GM18526 (cell line): ENCODE measurements around the gene COQ8B.

ENCODE experiments used
- POLR2A ChIP-seq: IDR thresholded peaks from 3 replicates; pipeline ENCODE4 v1.6.1; 2011; ENCODE audit not compliant: insufficient read length; ENCODE audit errors: extremely low read depth

The COQ8B gene

GRCh38 chr19:40671404-40671803, 45.3 kb downstream of the COQ8B start:
- no peak for TF ChIP-seq POLR2A

GRCh38 chr19:40668991-40669614, 47.6 kb downstream of the COQ8B start:
- no peak for TF ChIP-seq POLR2A

- TF ChIP-seq POLR2A, result no peak
Observed at GRCh38 chr19:40667602-40668001, 49.1 kb downstream of the COQ8B start.

GRCh38 chr19:40666803-40667438, 49.8 kb downstream of the COQ8B start:
- TF ChIP-seq POLR2A, result no peak

GRCh38 chr19:40663695-40664692, 52.7 kb downstream of the COQ8B start:
- TF ChIP-seq POLR2A, result no peak

GRCh38 chr19:40662925-40663694, 53.6 kb downstream of the COQ8B start:
- no peak for TF ChIP-seq POLR2A

- no peak for TF ChIP-seq POLR2A
Observed at GRCh38 chr19:40661616-40662015, 55.1 kb downstream of the COQ8B start.

- TF ChIP-seq POLR2A, result no peak
Observed at GRCh38 chr19:40659566-40659965, 57.1 kb downstream of the COQ8B start.

- no peak for TF ChIP-seq POLR2A
Observed at GRCh38 chr19:40659116-40659515, 57.6 kb downstream of the COQ8B start.

- no peak for TF ChIP-seq POLR2A
Observed at GRCh38 chr19:40658031-40658430, 58.7 kb downstream of the COQ8B start.

- TF ChIP-seq POLR2A, result no peak
Observed at GRCh38 chr19:40650749-40651305, 65.9 kb downstream of the COQ8B start.

GRCh38 chr19:40646743-40647254, 69.9 kb downstream of the COQ8B start:
- TF ChIP-seq POLR2A, result no peak

GRCh38 chr19:40642757-40643305, 73.9 kb downstream of the COQ8B start:
- TF ChIP-seq POLR2A, result no peak

- no peak for TF ChIP-seq POLR2A
Observed at GRCh38 chr19:40642051-40642706, 74.5 kb downstream of the COQ8B start.
